ENCODE data around the gene ZBTB17.

Gene ZBTB17

DNA sequence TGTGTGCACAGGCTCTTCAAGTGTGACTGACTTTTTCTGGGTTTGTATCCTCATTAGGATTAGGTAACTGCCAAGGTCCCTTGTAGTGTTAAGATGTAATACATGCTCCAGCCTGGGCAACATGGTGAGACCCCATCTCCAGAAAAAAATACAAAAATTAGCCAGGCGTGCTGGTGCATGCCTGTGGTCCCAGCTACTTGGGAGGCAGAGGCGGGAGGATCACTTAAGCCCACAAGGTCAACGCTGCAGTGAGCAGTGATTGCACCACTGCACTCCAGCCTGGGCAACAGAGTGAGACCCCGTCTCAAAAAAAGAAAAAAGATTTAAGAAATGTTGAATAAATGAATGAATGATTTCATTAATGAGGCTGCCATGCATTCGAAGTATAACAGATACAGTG is 15.1 kb downstream of the ZBTB17 start:
- DNase-seq (ENCODE audit: low spot score): no peak

DNA sequence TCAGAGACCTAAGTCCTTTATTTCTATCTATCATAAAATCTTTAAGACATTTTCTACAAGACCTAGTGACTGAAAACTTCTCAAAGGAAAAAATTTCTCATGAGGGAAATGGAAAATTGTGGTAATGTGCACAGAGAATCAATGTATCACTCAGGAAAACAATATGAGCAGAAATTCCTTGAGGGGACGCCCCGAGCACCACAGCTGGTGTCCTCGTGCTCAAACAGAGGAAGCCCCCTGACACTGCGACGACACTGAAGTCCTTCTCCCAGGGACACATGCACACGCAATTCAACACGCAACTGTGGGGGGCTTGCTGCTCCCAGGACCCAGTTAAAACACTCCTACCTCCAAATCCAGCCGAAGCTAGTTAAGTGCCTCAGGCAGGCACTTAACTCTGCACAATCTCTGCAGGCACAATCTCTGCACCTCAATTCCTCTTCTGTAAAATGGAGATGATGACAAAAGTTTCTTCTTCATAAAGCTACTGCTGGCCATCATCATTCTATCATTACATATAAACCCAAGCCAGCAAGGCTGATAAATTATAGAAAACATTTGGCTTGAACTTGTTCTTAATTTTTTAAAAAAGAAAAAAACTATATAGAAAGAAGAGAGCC is 16.0 kb downstream of the ZBTB17 start:
- no peak for DNase-seq (ENCODE audit: low spot score)

DNA sequence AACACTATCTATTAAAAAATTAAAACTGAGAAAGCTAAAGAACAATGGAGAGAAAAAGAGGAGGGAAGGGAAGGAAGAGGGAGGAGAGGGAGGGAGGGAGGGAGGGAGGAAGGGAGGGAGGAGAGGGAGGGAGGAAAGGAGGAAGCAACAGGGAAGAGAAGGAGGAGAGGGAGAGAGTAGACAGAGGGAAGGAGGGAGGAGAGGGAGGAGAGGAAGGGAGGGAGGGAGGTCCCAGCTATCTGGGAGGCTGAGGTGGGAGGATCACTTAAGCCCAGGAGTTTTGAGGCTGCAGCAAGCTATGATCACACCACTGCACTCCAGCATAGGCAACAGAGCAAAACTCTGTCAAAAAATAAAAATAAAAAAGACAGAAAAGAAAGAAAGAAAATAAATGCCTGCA is 16.5 kb downstream of the ZBTB17 start:
- DNase-seq (ENCODE audit: low spot score): no peak

DNA sequence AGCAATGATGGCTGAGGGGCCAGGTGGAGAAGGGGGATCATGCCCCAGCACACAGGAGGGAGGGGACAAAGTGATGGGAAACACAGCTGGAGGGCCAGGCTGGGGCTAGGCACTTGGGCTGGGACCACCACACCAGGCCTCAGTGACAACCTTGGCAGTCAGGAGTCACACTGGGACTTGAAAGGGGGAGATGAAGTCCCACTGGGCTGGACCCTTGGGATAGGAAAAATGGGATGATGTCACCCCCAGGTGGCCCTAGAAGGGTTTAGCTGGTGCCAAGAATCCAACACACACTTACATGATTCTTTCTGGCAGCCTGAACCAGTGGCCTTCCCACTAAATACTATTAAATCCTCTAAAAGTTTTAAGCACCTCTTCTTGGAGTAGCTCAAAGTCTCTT is 17.1 kb downstream of the ZBTB17 start:
- DNase-seq (ENCODE audit: low spot score): no peak

DNA sequence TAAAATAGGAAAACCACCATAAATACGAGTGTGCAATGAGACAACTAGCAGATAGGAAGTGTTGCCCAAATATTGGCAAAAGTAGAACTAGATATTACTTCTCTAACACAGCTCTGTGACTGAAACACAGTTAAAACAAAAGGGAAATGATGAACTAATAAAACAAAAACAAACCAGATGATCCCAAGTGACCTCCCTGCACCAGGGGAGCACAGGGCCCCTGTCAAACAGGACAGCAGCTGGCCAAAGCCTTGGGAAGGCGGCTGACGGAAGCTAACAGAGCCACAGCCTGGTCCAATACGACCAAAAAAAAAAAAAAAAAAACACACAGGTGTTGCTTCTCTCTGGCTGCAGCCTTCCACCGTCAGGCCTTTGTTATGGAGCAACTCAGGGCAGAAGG is 17.8 kb downstream of the ZBTB17 start:
- DNase-seq (ENCODE audit: low spot score): no peak

DNA sequence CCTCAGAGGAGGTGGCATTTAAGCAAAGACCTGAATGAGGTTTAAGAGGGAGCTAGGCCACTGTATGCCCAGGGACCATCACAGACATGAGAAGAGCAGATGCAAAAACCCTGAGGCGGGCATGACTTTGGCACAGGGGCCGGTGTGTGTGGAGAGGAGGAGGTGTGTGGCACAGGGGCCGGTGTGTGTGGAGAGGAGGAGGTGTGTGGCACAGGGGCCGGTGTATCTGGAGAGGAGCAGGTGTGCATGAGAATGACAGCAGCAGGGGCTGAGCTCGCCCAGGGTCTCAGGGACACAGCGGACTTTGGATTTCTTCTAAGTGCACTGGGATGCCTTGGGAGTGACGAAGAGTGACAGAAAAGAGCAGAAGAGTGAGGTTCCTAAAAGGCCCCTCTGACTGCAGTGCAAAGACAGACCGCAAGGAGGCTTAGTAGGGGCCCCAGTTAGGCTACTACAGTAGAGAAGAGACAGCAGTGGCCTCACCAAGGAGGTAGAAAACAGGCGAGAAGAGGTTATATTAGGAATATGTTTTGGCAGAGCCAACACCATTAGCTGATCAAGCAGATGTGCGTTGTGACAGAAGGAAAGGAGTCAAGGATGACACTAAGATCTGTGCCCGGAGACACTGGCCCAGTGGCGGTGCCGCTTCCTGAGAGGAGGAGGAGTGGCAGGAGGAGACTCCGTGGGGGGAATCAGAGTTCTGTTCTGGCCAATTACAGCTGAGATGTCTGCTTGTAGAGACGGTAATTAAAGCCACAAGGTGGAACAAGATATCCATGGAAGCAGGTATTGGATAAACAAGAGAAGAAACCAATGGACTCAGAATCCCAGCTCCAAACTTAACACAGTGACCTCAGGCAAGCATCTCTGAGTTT is 18.4 kb downstream of the ZBTB17 start:
- no peak for DNase-seq (ENCODE audit: low spot score)

DNA sequence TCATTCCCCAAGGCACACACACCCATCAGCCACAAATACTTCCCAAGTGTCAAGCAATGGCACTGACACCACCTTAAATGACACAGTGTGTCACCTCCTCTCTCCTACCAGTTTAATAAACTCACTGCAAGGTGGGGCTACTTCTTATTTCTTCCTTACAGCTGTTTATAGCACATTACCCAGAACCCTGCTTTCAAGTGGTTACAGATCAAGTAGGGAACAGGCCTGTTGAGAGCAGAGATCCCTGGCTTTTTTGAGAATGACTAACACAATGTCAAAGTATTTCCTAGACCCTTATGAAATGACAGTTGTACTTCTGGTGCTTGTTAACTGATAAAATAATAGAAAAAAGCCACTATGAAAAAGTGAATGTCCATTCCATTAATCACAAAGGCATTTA is 19.8 kb downstream of the ZBTB17 start:
- DNase-seq (ENCODE audit: low spot score): no peak

DNA sequence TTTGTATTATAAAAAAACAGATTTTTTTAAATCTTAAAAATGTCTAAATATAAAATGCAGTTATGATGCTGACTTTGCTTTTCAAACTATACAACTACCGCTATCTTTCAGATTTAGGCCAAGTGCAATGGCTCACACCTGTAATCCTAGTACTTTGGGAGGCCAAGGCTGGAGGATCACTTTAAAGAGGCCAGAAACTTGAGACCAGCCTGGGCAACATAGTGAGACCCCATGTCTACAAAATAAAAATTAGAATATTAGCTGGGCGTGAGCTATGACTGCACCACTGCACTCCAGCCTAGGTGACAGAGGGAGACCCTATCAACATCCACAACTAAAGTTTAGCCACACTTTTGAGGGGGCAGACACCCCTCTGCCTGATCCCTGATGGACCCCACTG is 20.3 kb downstream of the ZBTB17 start:
- DNase-seq (ENCODE audit: low spot score): no peak

DNA sequence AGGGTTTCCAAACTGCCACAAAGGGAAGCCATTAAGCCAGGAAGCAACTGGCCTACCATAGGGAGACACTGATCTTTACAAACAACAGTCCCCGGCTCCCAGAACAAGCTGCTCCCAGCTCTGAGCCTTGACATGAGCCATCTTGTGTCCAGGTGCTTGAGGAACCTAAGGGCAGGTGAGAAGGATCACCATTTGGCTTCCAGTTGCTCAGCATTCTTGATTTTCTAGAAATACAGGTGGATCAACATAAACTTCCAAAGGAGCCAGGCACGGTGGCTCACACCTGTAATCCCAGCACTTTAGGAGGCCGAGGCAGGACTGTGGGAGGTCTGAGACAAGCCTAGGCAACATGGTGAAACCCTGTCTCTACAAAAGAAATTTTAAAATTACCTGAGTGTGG is 21.6 kb downstream of the ZBTB17 start:
- DNase-seq (ENCODE audit: low spot score): no peak

DNA sequence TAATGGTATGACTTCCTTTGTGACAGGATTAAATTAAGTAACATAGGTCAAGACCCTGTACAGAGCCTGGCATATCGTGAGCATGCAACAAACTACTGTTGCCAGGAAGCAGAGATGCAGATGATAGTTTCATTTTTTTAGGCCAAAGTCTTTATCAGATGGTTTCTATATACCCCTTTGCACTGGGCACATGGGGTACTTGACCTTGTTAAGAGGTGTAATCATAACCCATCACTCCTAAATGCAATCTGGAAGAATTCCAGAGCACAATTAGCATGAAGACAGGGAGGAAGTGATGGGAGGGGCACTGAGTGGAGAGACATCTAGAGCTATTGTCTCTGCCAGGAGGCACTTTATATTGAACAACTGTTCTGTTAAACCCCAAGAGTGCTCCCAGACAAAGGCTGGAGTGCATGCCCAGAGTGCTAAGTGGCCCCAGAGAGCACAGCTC is 22.1 kb downstream of the ZBTB17 start:
- no peak for DNase-seq (ENCODE audit: low spot score)

DNA sequence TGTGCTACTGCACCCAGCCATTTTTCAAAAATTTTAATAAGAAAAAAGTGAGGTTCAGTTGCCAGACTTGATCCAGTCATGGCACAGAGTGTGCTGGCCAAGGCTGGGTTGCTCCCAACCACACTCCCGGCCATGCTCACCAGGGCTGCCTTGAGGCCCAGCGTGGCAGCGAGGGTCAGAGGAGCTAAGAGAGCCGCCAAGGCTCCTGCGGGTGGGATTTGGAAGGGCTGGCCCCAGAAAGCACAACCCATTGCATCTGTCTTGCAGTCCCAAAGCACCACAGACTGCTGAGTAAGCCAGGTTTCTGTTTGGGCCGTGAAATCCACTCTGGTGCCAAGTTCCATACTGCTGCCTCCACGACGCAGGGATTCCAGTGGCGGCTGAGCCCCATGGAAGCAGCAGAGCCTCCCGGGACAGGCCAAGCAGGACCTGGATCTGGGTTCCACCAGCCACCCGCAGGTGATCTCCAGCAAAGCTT is 22.6 kb downstream of the ZBTB17 start:
- no peak for DNase-seq (ENCODE audit: low spot score)

DNA sequence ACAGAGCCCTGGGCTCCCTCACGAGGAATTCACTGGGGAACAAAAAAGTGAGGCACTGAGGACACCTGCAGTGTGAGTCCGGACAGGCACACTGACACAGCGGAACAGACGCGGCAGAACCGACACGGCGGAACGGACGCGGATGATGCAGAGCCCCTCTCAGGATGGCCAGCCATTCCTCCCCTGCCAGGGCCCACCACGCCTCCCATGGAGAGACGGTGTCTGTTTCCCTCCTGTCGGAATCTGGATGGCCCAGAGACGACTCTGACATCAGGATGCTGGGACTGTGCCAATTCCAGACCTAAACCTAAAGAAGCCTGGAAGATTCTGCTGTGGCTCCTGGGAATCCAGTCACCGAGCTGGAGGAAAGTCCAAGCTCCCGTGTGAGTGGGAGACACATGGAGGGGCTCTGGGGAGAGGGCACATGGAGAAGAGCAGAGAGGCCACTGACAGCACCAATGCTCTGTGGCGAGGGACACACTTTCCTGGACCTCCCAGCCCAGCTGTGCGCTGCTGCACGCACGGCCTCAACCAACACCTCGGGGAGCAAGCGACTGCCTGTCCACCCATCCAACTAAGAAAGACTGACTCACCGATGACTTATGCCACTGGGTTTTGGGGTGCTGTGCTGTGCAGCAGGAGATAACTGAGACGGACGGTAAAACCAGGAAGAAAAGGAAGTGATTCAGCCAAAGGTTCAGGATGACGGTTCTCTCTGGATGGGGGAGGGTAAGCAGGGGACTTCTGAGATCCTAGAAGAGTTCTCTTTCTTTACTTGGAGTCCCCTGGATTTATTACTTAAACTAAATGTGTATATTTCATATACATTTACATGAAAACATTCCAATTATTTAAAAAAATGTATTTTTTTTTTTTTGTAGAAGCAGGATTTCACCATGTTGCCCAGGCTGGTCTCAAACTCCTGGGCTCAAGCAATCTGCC is 23.3 kb downstream of the ZBTB17 start:
- no peak for DNase-seq (ENCODE audit: low spot score)

DNA sequence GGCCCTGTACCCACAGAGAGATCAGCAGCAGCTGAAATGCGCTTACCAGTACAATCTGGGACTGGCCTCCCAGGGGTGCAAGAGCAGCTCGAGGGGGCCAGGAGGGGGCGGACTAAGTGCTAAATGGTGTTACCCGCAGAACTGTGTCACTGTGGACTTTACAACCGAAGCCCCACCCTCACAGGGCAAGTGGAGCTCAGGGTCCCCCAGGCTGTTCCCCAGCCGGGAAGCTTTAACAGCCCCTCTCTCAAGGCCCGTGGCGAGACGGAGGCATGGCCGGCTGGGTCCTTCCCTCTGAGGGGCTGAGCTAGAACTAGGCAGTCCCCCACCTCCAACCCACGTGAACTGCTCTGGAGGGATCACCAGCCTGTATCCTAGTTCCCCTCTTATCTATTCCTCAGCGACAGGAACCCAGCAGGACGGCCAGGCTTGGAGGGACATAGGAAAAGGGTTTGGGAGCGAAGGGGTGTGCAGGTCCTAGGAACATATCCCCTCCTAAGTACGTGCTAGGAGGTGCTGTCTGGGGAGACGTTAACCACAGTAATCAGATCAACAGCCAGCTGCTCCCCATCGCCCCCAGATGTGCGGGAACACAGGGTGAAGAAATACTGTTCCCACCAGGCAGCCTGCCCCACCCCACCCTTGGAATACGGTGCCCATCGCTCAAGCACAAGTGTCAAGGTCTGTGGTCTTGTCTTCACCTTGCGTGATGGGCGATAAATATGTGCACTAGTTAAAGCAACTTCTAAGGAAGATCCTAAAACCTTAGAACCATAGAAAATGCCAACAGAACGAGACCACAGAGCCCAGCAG is 24.4 kb downstream of the ZBTB17 start:
- no peak for DNase-seq (ENCODE audit: low spot score)

DNA sequence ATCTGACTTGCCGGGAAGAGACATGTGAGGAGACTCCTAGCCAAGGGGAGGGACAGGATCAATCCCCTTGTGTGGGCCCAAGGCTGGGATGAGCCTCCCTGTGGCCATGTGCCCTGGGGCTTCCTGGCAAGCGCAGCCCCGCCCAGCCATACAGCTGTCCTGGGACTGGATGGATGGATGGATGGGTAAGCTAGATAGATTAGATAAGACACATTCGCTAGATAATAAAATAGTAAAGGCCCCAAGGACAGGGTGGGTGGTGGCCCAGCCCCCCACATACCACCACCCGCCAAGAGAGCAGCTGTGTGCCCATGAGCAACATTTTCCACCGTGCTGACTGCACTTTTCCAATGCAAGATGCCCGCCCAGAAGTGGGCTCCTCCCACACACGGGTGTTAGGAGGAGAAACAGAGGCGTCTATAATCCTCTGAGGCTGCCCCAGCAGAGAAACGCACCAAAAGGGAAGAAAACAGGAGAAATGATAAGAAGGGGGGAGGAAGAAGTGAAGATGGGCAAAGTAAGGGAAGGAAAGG is 25.1 kb downstream of the ZBTB17 start:
- DNase-seq (ENCODE audit: low spot score): no peak

DNA sequence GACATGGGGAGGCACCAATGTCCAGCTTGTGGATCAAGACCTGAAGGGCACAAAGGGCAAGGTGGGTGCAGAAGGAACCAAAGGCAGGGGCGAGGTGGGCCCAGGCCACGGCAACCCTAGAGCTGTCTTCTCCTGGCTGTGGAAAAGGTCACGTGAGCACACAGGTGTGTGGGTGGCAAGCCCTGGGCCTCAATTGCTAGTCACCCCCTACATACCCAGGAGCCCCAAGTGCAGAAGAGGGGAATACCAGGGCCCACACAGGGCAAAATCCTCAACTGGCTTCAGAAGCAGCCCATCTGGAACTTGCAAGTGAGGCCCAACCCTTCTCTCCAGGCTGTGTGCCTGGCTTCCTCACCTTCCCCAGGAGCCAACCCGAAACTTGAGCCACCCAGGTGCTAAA is 25.6 kb downstream of the ZBTB17 start:
- DNase-seq (ENCODE audit: low spot score): no peak

DNA sequence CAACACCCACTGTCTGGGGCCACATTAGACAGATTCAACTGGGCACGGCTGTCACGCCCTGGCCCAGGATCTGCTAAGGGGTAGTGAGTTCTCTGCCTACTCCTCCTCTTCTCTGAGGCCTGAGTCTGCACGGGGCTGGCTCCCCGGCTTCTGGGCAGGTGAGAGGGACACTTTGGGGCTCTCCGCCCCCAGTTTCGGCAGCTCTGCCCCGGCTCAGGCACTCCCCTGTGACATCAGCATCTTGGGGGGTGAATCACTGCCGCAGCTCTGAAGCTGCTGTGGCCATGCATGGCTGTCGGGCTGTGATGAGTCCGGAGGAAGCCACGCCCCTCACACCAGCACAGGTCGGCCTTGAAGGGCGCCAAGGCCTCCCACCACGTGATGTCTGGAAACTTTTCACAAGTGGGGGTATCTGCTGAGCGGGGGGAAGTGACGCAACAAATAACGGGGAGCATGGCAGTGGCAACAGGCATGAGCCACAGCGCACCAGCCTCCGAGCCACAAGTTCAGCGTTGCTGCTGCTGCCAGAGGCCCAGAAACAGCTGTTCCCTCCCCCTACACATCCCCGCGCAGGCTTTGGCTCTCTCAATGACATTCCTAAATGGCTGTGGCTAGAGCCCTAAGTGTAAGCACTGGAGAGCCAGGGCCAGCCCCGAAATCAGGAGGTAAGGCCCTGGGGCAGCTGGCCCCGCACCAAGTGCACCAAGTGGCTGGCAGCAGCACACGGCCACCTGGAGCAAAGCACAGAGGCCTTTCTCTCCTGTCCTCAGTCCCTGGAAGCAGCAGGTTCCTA is 26.3 kb downstream of the ZBTB17 start:
- DNase-seq (ENCODE audit: low spot score): peak; percentile 54

DNA sequence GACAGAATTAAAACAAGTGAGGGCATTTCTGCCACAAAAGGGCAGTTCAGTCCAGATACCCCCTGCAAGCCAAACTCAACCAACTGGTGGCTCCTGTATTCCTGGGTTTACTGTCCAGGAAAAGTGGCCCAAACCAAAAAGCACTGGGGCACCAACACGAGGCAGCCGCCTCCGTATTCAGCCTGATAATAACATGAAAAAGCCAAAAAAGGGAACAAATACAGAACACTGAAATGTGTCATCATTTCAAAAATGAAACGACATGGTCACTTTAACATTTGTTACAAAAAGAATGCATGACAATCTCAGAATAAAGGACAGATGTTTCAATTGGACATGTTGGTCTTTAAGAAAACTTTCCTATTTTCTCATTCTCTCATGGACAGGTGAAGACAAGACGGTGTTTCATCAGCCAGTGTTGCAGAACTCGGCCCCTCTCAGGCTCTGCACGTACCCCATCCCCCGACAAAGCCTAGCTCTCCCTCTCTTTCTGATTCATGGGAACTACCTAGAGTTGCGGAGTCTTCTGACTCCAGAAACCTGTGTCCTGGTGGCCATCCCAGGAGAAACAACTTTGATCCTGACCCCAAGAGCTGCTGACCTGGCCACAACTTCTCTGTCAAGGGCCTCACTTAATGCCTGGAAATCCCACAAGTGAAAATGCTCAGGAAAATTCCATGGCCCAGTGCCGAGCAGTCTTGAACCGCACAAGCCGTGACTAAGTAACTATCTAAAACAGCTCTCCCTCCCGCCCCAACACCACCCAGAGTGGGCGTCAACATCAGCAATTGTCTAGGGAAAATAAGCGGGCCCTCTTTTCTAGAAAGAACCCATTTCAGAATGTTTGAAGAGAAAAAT is 27.1 kb downstream of the ZBTB17 start:
- DNase-seq (ENCODE audit: low spot score): no peak

DNA sequence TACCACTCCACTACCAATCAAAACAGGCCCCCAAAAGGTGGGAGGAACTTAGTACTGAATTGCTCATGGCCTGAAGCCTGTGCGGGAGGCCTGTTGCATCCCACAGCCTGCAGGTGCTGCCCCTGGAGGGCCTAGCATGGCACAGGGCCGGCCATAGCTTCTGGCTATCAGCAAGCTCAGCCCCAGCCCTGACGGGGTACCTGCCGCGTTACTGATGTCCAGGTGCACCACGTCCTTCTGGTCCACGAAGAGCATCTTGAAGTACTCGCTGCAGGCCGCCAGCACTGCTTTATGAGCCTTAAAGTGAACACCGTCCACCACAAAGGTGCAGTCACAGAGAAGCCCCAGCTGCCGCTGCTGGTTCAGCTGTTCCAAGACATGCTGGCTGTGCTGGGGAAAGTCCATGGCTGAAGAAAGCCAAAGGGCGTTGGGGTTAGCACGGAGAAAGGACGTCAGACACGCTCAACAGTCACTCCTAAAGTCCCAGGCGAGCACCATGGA is 27.8 kb downstream of the ZBTB17 start:
- DNase-seq (ENCODE audit: low spot score): no peak

DNA sequence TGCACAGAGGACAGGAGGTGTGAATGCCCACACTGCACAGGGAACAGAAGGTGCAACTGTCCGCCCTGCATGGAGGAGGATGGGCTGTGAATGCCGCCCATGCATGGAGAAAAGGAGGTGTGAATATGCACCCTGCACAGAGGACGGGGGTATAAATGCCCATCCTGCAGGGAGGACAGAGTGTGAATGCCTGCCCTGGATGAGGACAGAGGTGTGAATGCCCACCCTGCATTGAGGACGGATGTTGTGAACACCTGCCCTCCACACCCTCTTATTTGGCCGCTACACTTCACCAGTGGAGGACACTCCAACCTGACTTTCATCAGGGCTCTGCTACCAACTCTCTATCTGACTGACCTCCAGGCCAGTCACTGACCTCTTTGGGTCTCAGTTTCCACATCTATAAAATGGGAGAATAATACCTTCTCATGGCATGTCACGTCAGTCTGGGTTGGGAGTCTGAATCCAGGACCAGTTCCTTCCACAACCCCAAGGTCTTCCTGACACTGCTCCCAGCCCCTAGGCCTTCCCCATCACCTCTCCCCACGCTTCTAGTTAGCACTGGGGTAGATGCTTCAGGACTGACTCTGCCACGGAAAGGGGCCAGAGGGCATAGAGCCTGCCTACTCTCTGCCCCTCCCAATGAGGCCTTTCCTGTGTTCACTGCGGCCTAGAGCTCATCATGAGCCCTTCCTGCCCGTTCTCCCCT is 28.4 kb downstream of the ZBTB17 start:
- peak; percentile 41 for DNase-seq (ENCODE audit: low spot score)
